SK-N-SH treated with all-trans-retinoic acid at 6 μM for 48 hours (cell line): ENCODE results near the gene PHIP.

Experiments
- ATAC-seq: fragments of 200-7000 bp; cut with Tn5 transposase; 3 replicates; pipeline ENCODE4 v1.9.1; 2020; ENCODE audit warnings: mild to moderate bottlenecking, moderate library complexity
- ARNTL ChIP-seq: fragments of 450-650 bp; formaldehyde crosslinking; IDR thresholded peaks from 2 replicates; pipeline ENCODE4 v1.5.0; 2020; ENCODE audit warnings: low read depth, mild to moderate bottlenecking, moderate library complexity, borderline replicate concordance
- BACH2 ChIP-seq: fragments of 250-450 bp; sonication (Bioruptor Pico); IDR thresholded peaks from 2 replicates; pipeline ENCODE4 v1.9.0; 2021; ENCODE audit warnings: mild to moderate bottlenecking, borderline replicate concordance
- CSDC2 ChIP-seq: fragments of 250-450 bp; sonication (Bioruptor Pico); IDR thresholded peaks from 2 replicates; pipeline ENCODE4 v1.5.0; 2020; ENCODE audit warnings: mild to moderate bottlenecking, moderate library complexity
- ESRRG ChIP-seq: fragments of 250-450 bp; sonication (Bioruptor Pico); IDR thresholded peaks from 2 replicates; pipeline ENCODE4 v1.6.1; 2021; ENCODE audit warnings: mild to moderate bottlenecking
- GLIS3 ChIP-seq: fragments of 250-450 bp; sonication (Bioruptor Pico); IDR thresholded peaks from 2 replicates; pipeline ENCODE4 v1.5.0; 2020; ENCODE audit warnings: mild to moderate bottlenecking, moderate library complexity
- OSR1 ChIP-seq: fragments of 250-450 bp; sonication (Bioruptor Pico); IDR thresholded peaks from 2 replicates; pipeline ENCODE4 v1.8.0; 2022; ENCODE audit warnings: moderate library complexity, mild to moderate bottlenecking, inconsistent platforms
- PPARA ChIP-seq: fragments of 250-450 bp; sonication (Bioruptor Pico); IDR thresholded peaks from 2 replicates; pipeline ENCODE4 v1.5.0; 2020; ENCODE audit warnings: mild to moderate bottlenecking, borderline replicate concordance
- SNAI2 ChIP-seq: fragments of 250-450 bp; sonication (Bioruptor Pico); IDR thresholded peaks from 2 replicates; pipeline ENCODE4 v1.5.0; 2020; ENCODE audit warnings: mild to moderate bottlenecking, moderate library complexity
- TCF4 ChIP-seq: fragments of 250-450 bp; sonication (Bioruptor Pico); IDR thresholded peaks from 2 replicates; pipeline ENCODE4 v1.8.0; 2021; ENCODE audit warnings: mild to moderate bottlenecking, moderate library complexity, borderline replicate concordance
- TOX ChIP-seq: fragments of 250-450 bp; sonication (Bioruptor Pico); IDR thresholded peaks from 2 replicates; pipeline ENCODE4 v1.8.0; 2021; ENCODE audit warnings: mild to moderate bottlenecking, moderate library complexity, borderline replicate concordance
- ZC3H10 ChIP-seq: fragments of 250-450 bp; sonication (Bioruptor Pico); IDR thresholded peaks from 2 replicates; pipeline ENCODE4 v1.5.1; 2021; ENCODE audit warnings: mild to moderate bottlenecking, moderate library complexity
- ZFP3 ChIP-seq: fragments of 250-450 bp; sonication (Bioruptor Pico); IDR thresholded peaks from 2 replicates; pipeline ENCODE4 v1.5.0; 2020; ENCODE audit warnings: mild to moderate bottlenecking, moderate library complexity
- ZFP30 ChIP-seq: fragments of 450-650 bp; formaldehyde crosslinking; IDR thresholded peaks from 2 replicates; pipeline ENCODE4 v1.5.0; 2022; ENCODE audit warnings: mild to moderate bottlenecking, moderate library complexity
- ZNF565 ChIP-seq: fragments of 450-650 bp; formaldehyde crosslinking; conservative IDR thresholded peaks from 2 replicates; pipeline ENCODE4 v1.5.0; 2020; ENCODE audit warnings: low read depth, mild to moderate bottlenecking, moderate library complexity
- ZNF70 ChIP-seq: fragments of 450-650 bp; formaldehyde crosslinking; IDR thresholded peaks from 2 replicates; pipeline ENCODE4 v1.5.0; 2020; ENCODE audit warnings: mild to moderate bottlenecking, moderate library complexity
- ZNF8 ChIP-seq: fragments of 450-650 bp; formaldehyde crosslinking; IDR thresholded peaks from 2 replicates; pipeline ENCODE4 v1.5.0; 2020; ENCODE audit warnings: mild to moderate bottlenecking, moderate library complexity
- TF ChIP-seq, protein P1 (sequence below): fragments of 250-450 bp; sonication (Bioruptor Pico); IDR thresholded peaks from 2 replicates; pipeline ENCODE4 v1.5.1; 2021; ENCODE audit warnings: mild to moderate bottlenecking, moderate library complexity
- TF ChIP-seq, protein P2 (sequence below): fragments of 250-450 bp; sonication (Bioruptor Pico); IDR thresholded peaks from 2 replicates; pipeline ENCODE4 v1.8.0; 2020; ENCODE audit warnings: mild to moderate bottlenecking, moderate library complexity, borderline replicate concordance
- TF ChIP-seq, protein P3 (sequence below): fragments of 250-450 bp; sonication (Bioruptor Pico); IDR thresholded peaks from 2 replicates; pipeline ENCODE4 v1.5.0; 2020; ENCODE audit warnings: mild to moderate bottlenecking, moderate library complexity
- TF ChIP-seq, protein P4 (sequence below): fragments of 250-450 bp; sonication (Bioruptor Pico); IDR thresholded peaks from 2 replicates; pipeline ENCODE4 v1.5.1; 2020; ENCODE audit warnings: low read depth, mild to moderate bottlenecking, moderate library complexity

PHIP gene

DNA sequence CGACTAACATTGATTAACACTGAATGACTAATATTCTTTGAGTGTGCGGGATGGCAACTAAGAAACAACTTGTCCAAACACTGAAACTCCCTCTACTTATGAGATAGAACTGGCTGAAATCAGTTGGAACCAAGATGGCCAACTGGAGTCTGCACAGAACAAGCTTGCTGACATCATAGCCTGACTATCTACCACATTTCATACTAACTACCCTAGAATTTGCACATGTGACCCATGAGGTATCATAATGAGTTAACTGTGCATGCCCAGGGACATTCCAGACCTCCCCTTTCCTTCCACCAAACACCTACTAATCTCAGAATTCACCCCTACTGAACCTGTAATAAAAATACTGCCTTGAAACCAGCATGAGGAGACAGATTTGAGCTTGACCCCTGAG is 43.2 kb downstream of the PHIP start:
- TF ChIP-seq GLIS3 (CRISPR knock-in tag) (no peak), ZFP3 (CRISPR knock-in tag) (no peak), BACH2 (CRISPR knock-in tag) (no peak), ARNTL (CRISPR knock-in tag) (no peak), ZFP30 (CRISPR knock-in tag) (no peak), PPARA (no peak), CSDC2 (CRISPR knock-in tag) (no peak)
- TF ChIP-seq, protein P1, sequence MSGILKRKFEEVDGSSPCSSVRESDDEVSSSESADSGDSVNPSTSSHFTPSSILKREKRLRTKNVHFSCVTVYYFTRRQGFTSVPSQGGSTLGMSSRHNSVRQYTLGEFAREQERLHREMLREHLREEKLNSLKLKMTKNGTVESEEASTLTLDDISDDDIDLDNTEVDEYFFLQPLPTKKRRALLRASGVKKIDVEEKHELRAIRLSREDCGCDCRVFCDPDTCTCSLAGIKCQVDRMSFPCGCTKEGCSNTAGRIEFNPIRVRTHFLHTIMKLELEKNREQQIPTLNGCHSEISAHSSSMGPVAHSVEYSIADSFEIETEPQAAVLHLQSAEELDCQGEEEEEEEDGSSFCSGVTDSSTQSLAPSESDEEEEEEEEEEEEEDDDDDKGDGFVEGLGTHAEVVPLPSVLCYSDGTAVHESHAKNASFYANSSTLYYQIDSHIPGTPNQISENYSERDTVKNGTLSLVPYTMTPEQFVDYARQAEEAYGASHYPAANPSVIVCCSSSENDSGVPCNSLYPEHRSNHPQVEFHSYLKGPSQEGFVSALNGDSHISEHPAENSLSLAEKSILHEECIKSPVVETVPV (CRISPR knock-in tag): no peak

DNA sequence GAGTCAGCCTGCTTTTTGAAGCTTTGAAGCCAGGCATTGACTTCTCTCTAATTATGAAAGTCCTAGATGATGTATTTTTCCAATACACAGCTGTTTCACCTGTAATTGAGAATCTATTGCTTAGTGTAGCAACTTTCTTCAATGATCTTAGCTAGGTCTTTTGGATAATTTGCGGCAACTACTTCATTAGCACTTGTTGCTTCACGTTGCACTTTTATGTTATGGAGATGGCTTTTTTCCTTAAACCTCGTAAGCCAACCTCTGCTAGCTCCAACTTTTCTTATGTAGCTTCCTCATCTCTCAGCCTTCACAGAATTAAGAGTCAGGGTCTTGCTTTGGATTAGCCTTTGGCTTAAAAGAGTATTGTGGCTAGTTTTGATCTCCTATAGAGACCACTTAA is 44.8 kb downstream of the PHIP start:
- TF ChIP-seq, protein P2, sequence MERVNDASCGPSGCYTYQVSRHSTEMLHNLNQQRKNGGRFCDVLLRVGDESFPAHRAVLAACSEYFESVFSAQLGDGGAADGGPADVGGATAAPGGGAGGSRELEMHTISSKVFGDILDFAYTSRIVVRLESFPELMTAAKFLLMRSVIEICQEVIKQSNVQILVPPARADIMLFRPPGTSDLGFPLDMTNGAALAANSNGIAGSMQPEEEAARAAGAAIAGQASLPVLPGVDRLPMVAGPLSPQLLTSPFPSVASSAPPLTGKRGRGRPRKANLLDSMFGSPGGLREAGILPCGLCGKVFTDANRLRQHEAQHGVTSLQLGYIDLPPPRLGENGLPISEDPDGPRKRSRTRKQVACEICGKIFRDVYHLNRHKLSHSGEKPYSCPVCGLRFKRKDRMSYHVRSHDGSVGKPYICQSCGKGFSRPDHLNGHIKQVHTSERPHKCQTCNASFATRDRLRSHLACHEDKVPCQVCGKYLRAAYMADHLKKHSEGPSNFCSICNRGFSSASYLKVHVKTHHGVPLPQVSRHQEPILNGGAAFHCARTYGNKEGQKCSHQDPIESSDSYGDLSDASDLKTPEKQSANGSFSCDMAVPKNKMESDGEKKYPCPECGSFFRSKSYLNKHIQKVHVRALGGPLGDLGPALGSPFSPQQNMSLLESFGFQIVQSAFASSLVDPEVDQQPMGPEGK (CRISPR knock-in tag): no peak

More for the DNA sequence above, 43.2 kb downstream of the PHIP start:
- no peak for ATAC-seq

DNA sequence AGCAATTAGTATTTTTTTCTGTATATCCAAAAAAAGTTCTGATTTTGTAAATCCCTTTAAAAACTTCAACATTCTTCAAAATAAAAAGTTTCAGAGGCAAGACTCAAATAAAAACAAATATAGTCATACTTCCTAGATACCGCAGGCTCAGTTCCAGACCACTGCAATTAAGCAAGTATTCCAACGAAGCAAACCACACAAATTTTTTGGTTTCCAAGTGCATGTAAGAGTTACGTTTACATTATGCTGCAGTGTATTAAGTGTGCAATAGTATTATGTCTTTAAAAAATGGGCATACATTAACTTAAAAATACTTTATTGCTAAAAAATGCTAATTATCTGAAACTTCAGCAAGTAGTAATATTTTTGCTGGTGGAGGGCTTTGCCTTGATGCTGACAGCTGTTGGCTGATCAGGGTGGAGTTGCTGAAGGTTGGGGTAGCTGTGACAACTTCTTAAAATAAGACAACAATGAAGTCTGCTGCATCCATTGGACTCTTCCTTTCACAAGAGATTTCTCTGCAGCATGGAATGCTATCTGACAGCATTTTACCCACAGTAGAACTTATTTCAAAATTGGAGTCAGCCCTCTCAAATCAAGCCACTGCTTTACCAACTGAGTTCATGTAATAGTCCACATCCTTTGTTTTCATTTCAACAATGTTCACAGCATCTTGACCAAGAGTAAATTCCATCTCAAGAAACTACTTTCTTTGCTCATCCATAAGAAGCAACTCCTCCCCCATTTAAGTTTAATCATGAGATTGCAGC is 46.0 kb downstream of the PHIP start:
- no peak for ATAC-seq
- TF ChIP-seq ZC3H10 (CRISPR knock-in tag) (no peak), ZNF8 (CRISPR knock-in tag) (no peak), GLIS3 (CRISPR knock-in tag) (no peak), PPARA (no peak), ZNF565 (CRISPR knock-in tag) (no peak), TCF4 (CRISPR knock-in tag) (no peak), ESRRG (CRISPR knock-in tag) (no peak), BACH2 (CRISPR knock-in tag) (no peak), TOX (CRISPR knock-in tag) (no peak), ZNF70 (CRISPR knock-in tag) (no peak), OSR1 (no peak), CSDC2 (CRISPR knock-in tag) (no peak), ZFP3 (CRISPR knock-in tag) (no peak), ZFP30 (CRISPR knock-in tag) (no peak), SNAI2 (no peak), ARNTL (CRISPR knock-in tag) (no peak)
- TF ChIP-seq, protein P3, sequence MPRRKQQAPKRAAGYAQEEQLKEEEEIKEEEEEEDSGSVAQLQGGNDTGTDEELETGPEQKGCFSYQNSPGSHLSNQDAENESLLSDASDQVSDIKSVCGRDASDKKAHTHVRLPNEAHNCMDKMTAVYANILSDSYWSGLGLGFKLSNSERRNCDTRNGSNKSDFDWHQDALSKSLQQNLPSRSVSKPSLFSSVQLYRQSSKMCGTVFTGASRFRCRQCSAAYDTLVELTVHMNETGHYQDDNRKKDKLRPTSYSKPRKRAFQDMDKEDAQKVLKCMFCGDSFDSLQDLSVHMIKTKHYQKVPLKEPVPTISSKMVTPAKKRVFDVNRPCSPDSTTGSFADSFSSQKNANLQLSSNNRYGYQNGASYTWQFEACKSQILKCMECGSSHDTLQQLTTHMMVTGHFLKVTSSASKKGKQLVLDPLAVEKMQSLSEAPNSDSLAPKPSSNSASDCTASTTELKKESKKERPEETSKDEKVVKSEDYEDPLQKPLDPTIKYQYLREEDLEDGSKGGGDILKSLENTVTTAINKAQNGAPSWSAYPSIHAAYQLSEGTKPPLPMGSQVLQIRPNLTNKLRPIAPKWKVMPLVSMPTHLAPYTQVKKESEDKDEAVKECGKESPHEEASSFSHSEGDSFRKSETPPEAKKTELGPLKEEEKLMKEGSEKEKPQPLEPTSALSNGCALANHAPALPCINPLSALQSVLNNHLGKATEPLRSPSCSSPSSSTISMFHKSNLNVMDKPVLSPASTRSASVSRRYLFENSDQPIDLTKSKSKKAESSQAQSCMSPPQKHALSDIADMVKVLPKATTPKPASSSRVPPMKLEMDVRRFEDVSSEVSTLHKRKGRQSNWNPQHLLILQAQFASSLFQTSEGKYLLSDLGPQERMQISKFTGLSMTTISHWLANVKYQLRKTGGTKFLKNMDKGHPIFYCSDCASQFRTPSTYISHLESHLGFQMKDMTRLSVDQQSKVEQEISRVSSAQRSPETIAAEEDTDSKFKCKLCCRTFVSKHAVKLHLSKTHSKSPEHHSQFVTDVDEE (CRISPR knock-in tag): no peak
- TF ChIP-seq, protein P4, sequence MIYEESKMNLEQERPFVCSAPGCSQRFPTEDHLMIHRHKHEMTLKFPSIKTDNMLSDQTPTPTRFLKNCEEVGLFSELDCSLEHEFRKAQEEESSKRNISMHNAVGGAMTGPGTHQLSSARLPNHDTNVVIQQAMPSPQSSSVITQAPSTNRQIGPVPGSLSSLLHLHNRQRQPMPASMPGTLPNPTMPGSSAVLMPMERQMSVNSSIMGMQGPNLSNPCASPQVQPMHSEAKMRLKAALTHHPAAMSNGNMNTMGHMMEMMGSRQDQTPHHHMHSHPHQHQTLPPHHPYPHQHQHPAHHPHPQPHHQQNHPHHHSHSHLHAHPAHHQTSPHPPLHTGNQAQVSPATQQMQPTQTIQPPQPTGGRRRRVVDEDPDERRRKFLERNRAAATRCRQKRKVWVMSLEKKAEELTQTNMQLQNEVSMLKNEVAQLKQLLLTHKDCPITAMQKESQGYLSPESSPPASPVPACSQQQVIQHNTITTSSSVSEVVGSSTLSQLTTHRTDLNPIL (CRISPR knock-in tag): no peak
- TF ChIP-seq, protein P1 (CRISPR knock-in tag): no peak
- TF ChIP-seq, all 23 proteins: peak for 0

More for the DNA sequence above, 44.8 kb downstream of the PHIP start:
- ATAC-seq: no peak
